Activated CD8-positive, alpha-beta memory T cell treated with anti-CD3 and anti-CD28 coated beads, Interleukin-2, amount 50 U/mL, for 1 hour (primary cell): ENCODE measurements around the gene S100A3.

Source experiments
- DNase-seq: peaks from one replicate; pipeline ENCODE4 v3.0.0-alpha.2; 2020; ENCODE audit errors: extremely low read depth

Gene S100A3

GRCh38 chr1:153547560-153548551 lies 1.2 kb downstream of the S100A3 start:
- DNase-seq, result no peak

- no peak for DNase-seq
Measured at GRCh38 chr1:153546796-153547559, 2.1 kb downstream of the S100A3 start.

- no peak for DNase-seq
Measured at GRCh38 chr1:153546371-153546770, 2.7 kb downstream of the S100A3 start.

- DNase-seq, result peak; percentile 77
Measured at GRCh38 chr1:153545067-153546055, 3.7 kb downstream of the S100A3 start, which contains the start of gene S100A4. Gene S100A4 (minus strand): TSS chr1:153545806. CDS start chr1:153544794, 1,012 bp downstream.

GRCh38 chr1:153544453-153545066 lies 4.5 kb downstream of the S100A3 start:
- no peak for DNase-seq

GRCh38 chr1:153543736-153544135 lies 5.3 kb downstream of the S100A3 start:
- no peak for DNase-seq

- DNase-seq, result no peak
Measured at GRCh38 chr1:153542956-153543711, 5.9 kb downstream of the S100A3 start.

GRCh38 chr1:153541641-153542590 lies 7.1 kb downstream of the S100A3 start:
- no peak for DNase-seq

GRCh38 chr1:153540394-153541361 lies 8.4 kb downstream of the S100A3 start, which contains the start of gene S100A5:
Gene S100A5 (minus strand): TSS chr1:153540934. CDS start chr1:153540191, 743 bp downstream.
- DNase-seq, result no peak

- DNase-seq, result no peak
Measured at GRCh38 chr1:153539395-153540093, 9.5 kb downstream of the S100A3 start.

GRCh38 chr1:153538315-153538821 lies 10.7 kb downstream of the S100A3 start:
- no peak for DNase-seq

- no peak for DNase-seq
Measured at GRCh38 chr1:153537376-153537730, 11.7 kb downstream of the S100A3 start.

- no peak for DNase-seq
Measured at GRCh38 chr1:153536671-153537375, 12.2 kb downstream of the S100A3 start.

- peak; percentile 63 for DNase-seq
Measured at GRCh38 chr1:153536012-153536670, 12.9 kb downstream of the S100A3 start.

GRCh38 chr1:153535242-153536011 lies 13.6 kb downstream of the S100A3 start, which contains the start of gene S100A6:
Gene S100A6 (minus strand): TSS chr1:153535991. CDS start chr1:153535339, 652 bp downstream.
- DNase-seq, result no peak
